Peyer's patch (tissue), 4 donors: ENCODE measurements around the gene GABBR2. TPM values are rescaled to one million over a fixed set of nuclear protein-coding genes. Genes with fewer than 3 reads are reported as not detected.

Experiments
- DNase-seq, 3 donors: peaks; one replicate each; pipeline ENCODE4 v3.0.0-alpha.2; 2017 to 2019
- H3K27ac ChIP-seq, 4 donors: fragments of 200-600 bp; sonication (generic); one replicate each; pipeline ENCODE4 v1.5.1; 2016 to 2019
- H3K27me3 ChIP-seq, 2 donors: fragments of 200-600 bp; sonication (generic); one replicate each; pipeline ENCODE4 v1.5.1; 2019
- H3K36me3 ChIP-seq, 3 donors: fragments of 200-600 bp; sonication (generic); one replicate each; pipeline ENCODE4 v1.5.1; 2016 to 2019
- H3K4me1 ChIP-seq, 4 donors: fragments of 200-600 bp; sonication (generic); one replicate each; pipeline ENCODE4 v1.5.1; 2016 to 2019
- H3K4me3 ChIP-seq, 4 donors: fragments of 200-600 bp; sonication (generic); 1 replicate in 3 of 4; 2 replicates in 1 of 4; pipeline ENCODE4 v1.5.1; 2016 to 2019; ENCODE audit warnings: mild to moderate bottlenecking in 1 of 4
- H3K9me3 ChIP-seq, 4 donors: fragments of 200-600 bp; sonication (generic); one replicate each; pipeline ENCODE4 v1.5.1; 2016 to 2019; ENCODE audit warnings: mild to moderate bottlenecking in 1 of 4
- POLR2A ChIP-seq, 2 donors: fragments of 450-650 bp; IDR thresholded peaks; one replicate each; pipeline ENCODE4 v1.5.1; 2017; ENCODE audit warnings: antibody characterized with exemption in 2 of 2, mild to moderate bottlenecking in 2 of 2, moderate library complexity in 2 of 2
- total RNA-seq, 4 donors: library from RNA; depleted of rRNA; stranded (reverse); fragments of >200 nt; gene quantifications; one replicate each; pipeline ENCODE4 v1.1.0, GENCODE V29; 2016
- TF ChIP-seq, protein P1 (sequence below), 6 experiments: fragments of 450-650 bp in 4 of 6; fragments of 200-600 bp in 2 of 6; sonication (generic) in 1 of 6; IDR thresholded peaks; one replicate each; pipeline ENCODE4 v1.5.1; 2017 to 2019; ENCODE audit warnings: antibody characterized with exemption in 6 of 6, mild to moderate bottlenecking in 3 of 6, moderate library complexity in 1 of 6

GABBR2 gene
- total RNA-seq, 4 donors from 2014 or later, result not detected

DNA sequence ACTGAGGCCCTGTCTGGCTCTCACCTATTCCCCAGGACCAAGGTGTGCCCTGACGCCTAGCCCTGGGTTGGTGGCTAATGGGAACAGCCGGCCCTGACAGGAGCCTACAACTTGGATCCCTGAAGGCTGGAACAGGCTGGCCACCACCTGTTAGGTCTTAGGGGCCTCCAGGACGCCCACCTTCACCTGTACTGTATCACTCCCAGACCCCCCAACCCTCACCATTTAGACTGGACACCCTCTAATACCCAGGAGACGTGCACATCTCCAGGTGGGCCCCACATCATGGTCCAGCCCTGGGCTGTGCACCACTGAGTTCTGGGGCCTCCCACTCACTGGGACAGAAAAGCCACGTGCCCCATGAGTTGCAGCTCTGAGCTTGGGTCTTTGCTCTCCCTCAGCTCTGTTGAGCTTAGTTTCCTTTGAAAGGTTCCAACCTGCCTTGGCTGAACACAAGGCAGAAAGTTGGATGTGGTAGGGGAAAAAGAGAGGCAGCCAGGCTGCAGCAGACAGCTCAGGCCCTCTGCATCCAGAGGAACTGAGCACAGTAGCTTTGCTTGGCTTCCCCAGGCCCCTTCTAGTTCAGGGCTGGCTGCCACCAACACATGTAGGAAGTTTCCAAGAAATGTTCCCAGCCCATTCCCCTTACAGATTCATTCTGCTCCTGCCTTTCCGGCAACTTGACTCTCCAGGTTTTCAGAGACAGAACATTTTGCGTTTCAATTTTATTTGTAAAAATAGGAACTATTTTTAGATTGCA lies 336.5 kb downstream of the GABBR2 start:
- no peak overlapping the region for H3K27ac ChIP-seq
- no peak for TF ChIP-seq POLR2A (IDR thresholded peaks at IDR 0.05)
- TF ChIP-seq, protein P1, sequence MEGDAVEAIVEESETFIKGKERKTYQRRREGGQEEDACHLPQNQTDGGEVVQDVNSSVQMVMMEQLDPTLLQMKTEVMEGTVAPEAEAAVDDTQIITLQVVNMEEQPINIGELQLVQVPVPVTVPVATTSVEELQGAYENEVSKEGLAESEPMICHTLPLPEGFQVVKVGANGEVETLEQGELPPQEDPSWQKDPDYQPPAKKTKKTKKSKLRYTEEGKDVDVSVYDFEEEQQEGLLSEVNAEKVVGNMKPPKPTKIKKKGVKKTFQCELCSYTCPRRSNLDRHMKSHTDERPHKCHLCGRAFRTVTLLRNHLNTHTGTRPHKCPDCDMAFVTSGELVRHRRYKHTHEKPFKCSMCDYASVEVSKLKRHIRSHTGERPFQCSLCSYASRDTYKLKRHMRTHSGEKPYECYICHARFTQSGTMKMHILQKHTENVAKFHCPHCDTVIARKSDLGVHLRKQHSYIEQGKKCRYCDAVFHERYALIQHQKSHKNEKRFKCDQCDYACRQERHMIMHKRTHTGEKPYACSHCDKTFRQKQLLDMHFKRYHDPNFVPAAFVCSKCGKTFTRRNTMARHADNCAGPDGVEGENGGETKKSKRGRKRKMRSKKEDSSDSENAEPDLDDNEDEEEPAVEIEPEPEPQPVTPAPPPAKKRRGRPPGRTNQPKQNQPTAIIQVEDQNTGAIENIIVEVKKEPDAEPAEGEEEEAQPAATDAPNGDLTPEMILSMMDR (IDR thresholded peaks at IDR 0.05), result no peak
- no peak for DNase-seq
- no peak overlapping the region for H3K4me3 ChIP-seq
- H3K27me3 ChIP-seq, result no peaks in the 10 kb centered on the region
- no peaks in the 10 kb centered on the region for H3K36me3 ChIP-seq
- H3K4me1 ChIP-seq, result peaks cover 0 to 3% (median 0%) of the 10 kb centered on the region in 4 donors
- no peaks in the 10 kb centered on the region for H3K9me3 ChIP-seq

DNA sequence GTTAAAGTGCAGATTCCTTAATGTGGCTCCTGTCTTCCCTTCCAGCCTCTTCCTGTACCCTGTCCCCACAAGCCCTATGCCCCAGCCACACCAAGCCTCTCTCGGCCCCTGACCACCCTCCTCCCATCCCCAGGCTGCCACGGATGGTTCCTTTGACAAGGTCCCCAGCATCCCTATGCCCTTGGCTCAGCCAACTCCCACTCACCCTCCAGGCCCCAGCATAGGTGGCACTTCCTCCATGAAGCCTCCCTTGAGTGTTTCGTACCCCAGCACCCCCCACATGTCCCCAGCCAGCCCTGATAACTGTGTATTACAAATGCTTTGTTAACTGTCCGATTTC lies 337.8 kb downstream of the GABBR2 start:
- Histone ChIP-seq H3K4me1 (peaks cover 0 to 3% (median 0%) of the 10 kb centered on the region in 4 donors), H3K27ac (no peak overlapping the region), H3K9me3 (peaks cover 0 to 5% (median 2%) of the 10 kb centered on the region in 4 donors), H3K4me3 (no peak overlapping the region), H3K27me3 (no peaks in the 10 kb centered on the region), H3K36me3 (no peaks in the 10 kb centered on the region)
- no peak for TF ChIP-seq POLR2A (IDR thresholded peaks at IDR 0.05)
- TF ChIP-seq, protein P1 (IDR thresholded peaks at IDR 0.05), result no peak
- no peak for DNase-seq

DNA sequence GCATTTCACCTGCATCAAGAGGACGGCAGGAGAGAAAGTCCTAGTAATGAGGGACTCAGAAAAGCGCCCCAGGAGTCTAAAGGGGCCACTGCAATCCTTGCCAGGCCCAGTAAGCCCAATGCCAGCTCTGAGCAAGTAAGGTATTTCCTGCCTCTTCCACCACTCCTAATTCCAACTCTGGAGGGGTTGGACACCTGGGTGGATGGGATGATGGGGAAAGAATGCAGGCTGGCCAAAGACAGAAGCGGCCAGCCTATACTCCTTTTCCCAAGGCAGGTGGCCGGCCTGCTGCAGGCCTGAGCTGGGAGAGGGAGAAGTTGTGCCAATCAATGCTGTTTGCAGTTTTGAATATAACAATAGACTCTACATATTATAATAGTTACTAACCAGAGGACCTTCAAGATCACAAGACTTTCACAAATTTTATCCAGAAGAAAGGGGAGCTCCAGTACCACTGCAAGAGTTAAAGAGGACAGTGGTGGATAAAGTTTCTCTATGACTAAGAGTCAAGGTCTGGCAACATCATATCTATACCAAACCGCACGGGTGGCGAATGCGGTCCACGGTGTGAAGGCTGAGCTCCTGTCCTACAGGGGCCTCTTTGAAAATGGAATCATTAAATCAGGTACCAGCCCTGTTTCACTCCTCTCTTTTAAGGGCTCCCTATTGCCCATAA lies 338.3 kb downstream of the GABBR2 start:
- TF ChIP-seq, protein P1 (IDR thresholded peaks at IDR 0.05), result no peak
- no peak for TF ChIP-seq POLR2A (IDR thresholded peaks at IDR 0.05)
- DNase-seq, result no peak

DNA sequence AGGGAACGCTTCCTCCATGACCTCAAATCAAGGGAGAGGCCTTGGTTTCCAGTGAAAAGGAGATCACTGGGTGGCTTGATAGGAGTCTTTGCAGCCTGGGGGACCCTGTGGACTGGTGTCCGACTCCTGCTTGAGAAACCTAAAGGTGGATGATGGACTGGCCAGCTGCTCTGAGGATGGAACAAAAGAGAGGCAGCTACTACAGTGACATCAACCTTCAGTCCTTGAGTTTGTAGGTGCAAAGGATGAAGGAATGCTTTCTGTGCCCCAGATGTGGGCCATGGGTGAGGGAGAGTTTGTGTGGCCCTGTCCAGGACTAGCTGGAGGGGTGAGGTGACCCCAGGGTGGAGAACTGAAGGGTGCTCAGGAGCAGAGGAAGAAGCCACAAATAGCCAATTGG lies 338.8 kb downstream of the GABBR2 start:
- Histone ChIP-seq H3K9me3 (peaks cover 0 to 15% (median 3%) of the 10 kb centered on the region in 4 donors), H3K4me3 (no peak overlapping the region), H3K27ac (no peak overlapping the region), H3K36me3 (no peaks in the 10 kb centered on the region), H3K4me1 (peaks cover 0 to under 1% (median 0%) of the 10 kb centered on the region in 4 donors), H3K27me3 (no peaks in the 10 kb centered on the region)
- no peak for TF ChIP-seq POLR2A (IDR thresholded peaks at IDR 0.05)
- TF ChIP-seq, protein P1 (IDR thresholded peaks at IDR 0.05), result no peak
- no peak for DNase-seq

More for the DNA sequence above, 338.3 kb downstream of the GABBR2 start:
- Histone ChIP-seq H3K4me1 (peaks cover 0 to 3% (median 0%) of the 10 kb centered on the region in 4 donors), H3K9me3 (peaks cover 0 to 10% (median 3%) of the 10 kb centered on the region in 4 donors), H3K36me3 (no peaks in the 10 kb centered on the region), H3K27ac (no peak overlapping the region), H3K4me3 (no peak overlapping the region), H3K27me3 (no peaks in the 10 kb centered on the region)

DNA sequence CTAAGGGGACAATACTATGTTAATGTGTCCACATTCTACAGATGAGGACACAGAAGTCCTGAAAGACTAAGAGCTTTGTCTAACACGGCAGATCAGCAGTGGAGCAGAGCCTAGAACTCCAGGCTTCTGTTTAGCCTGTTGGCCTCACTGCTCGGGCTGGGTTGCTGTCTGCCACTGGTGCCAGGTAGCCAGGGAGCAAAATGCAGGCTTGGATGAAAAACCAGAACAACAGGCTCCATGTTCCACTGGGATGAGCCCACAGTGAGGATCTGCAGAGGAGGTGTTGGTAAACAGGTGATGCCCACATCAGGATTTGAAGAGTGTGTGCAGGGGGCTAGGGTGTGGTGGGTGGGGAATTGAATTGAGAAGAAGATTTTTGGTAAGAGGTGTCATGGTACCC lies 339.3 kb downstream of the GABBR2 start:
- Histone ChIP-seq H3K36me3 (no peaks in the 10 kb centered on the region), H3K27ac (no peak overlapping the region), H3K4me1 (no peaks in the 10 kb centered on the region), H3K4me3 (no peak overlapping the region), H3K9me3 (peaks cover 0 to 17% (median 3%) of the 10 kb centered on the region in 4 donors), H3K27me3 (no peaks in the 10 kb centered on the region)
- TF ChIP-seq, protein P1 (IDR thresholded peaks at IDR 0.05), result no peak
- no peak for TF ChIP-seq POLR2A (IDR thresholded peaks at IDR 0.05)
- DNase-seq, result no peak
